ENCODE results near the gene SPATA13.
"Not testable (repeated sequence)": the region's sequence is repeated elsewhere in the genome, so short reads cannot be mapped to it uniquely, and the experiment has no call there.

Gene SPATA13
- total RNA-seq: 190 to 264 reads per million in 2 donors

DNA sequence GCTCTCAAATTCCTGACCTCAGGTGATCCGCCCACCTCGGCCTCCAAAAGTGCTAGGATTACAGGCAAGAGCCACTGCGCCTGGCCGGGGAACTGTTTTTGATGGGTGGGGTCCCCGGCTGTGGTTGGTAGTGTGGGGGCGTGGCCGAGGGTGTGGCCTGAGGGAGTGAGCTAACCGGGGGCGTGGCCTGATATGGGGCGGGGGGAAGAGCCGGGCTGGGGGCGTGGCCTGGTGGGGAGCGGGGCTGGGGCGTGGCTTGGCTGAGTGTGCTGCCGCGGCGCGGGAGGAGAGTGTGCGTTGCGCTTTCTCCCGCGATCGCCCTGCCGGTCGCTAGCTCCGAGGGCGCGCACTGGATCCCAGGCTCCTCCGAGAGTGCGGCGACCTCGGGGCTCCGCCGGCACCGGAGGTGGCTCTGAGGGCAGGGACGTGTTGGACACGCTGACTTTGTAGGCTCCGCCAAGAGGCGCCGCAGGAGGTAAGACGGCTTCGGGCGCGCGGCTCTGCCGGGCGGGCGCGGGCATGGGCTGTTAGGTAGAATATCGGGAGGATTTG is at the start of gene SPATA13:
Gene SPATA13 (plus strand): TSS at position 263 of the 552 bp plus-strand sequence. CDS start 62,210 bp downstream, outside the sequence.
- DNase-seq: peak; percentile 96

DNA sequence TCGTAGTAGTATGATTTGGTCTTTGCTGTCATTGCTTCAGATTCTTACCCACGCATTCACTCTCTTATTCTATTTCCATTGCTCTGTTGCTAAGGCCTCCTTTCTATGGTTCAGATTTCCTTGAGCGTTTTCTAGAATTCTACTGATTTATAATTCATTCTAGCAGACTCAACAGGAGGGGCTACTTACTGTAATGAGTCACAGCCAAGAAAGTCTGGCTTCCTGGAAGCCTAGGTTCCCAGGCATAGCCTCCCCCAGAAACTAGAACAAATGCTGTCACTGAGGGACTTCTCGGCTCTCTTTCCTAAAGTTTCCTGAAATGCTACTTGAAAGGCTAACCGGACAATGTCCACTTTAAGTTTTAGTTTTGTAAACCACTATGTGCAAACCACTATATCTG is 47.7 kb upstream of the SPATA13 start:
- DNase-seq: no peak

DNA sequence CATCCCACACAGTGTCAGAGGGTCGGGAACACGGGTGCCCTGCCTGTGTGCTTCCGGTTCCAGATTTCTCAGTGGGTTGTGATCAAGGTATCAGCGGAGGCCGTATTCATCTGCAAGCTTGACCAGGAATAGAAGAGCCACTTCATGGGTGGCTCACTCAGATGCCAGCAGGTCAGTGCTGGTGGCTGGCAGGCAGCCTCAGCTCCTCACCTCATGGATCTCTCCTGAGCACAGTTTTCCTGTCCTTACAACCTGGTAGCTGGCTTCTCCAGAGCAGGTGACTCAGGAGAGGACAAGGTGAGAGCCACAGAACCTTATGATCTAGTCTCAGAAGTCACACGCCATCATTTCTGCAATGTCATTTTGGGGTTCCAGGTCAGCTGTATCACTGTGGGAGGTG is 44.8 kb upstream of the SPATA13 start:
- DNase-seq: no peak

DNA sequence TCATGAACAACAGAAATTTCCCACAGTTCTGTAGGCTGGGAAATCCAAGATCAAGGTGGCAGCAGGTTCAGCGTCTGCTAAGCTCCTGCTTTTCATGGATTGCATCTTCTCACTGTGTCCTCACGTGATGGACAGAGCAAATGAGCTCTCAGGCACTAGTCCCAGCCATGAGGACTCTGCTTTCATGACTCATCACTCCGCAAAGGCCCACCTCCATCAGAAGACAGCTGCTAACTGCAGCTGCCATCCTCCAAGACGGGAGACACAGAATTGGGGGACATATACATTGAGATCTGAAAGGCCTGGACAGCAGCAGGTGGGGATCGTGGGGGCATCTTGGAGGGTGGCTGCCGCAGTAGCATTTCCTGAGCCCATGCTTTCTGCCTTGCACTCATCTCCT is 44.4 kb upstream of the SPATA13 start:
- no peak for DNase-seq

DNA sequence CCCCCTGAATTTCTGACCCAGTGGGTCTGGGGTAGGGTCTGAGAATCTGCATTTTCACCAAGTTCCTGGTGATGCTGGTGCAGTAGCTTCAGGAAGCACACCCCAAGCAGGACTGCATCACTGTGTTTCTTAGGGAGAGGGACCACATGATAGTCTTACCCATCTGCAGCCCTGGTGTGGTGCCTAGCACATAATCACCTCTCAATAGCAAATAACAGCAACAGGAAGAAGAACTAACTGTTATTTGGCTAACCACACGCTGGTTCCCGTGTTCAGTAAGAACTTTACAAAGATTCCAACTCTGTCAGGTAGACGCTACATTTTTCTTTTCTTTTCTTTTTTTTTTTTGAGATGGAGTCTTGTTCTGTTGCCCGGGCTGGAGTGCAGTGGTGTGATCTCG is 41.9 kb upstream of the SPATA13 start:
- no peak for DNase-seq

DNA sequence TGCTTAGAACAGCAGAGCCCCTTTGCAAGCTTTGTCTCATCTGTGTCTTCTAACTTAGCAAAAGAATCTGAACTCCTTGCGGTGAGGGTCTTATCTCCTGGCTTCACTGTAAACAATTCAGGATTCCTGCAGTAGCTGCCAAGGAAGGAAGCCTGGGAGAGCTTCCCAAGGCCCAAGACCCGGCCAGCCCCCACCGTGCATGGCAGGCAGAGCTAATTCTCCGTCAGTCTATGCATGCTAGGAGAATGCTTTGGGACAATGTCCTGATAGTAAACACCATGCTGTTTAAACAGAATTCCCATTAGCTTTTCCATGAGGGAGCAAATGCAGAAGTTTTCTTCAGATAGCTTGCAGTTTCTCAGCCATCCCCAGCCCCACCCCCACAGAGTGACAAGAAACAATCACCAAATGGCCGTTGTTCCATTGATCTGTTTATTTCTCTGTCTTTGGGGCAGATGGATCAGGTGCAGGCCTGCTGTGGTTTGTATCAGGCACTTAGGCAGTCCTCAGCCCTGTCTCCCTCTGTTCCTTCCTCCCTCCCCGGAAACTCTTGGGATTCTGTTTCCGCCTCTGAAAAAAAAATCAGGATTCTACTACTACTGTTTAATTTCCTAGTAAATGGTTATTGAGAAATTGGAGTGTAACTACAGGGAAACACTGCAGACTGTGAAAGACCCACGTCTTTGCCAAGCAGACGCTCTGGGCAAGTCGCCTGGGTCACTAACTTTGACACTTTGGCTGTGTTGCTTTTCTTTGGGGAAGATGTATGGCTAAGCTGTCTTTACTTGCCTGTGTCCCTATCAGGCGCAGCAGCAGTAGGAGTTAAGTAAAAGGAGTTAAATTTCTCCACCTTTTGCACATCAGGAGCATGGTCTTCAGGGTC is 40.7 kb upstream of the SPATA13 start:
- no peak for DNase-seq

GRCh38 chr13:24122045-24122444 is 38.5 kb upstream of the SPATA13 start:
- DNase-seq: not testable (repeated sequence)

- no peak for DNase-seq
These were observed 38.0 kb upstream of the SPATA13 start for GRCh38 chr13:24122569-24122968.

- no peak for DNase-seq
These were observed 36.8 kb upstream of the SPATA13 start for GRCh38 chr13:24123761-24124160.

- no peak for DNase-seq
These were observed 35.6 kb upstream of the SPATA13 start for GRCh38 chr13:24124789-24125476.

- DNase-seq: no peak
These were observed 33.3 kb upstream of the SPATA13 start for GRCh38 chr13:24127116-24127631.

- no peak for DNase-seq
These were observed 32.4 kb upstream of the SPATA13 start for GRCh38 chr13:24128112-24128511.

GRCh38 chr13:24128962-24129361 is 31.6 kb upstream of the SPATA13 start:
- no peak for DNase-seq

DNA sequence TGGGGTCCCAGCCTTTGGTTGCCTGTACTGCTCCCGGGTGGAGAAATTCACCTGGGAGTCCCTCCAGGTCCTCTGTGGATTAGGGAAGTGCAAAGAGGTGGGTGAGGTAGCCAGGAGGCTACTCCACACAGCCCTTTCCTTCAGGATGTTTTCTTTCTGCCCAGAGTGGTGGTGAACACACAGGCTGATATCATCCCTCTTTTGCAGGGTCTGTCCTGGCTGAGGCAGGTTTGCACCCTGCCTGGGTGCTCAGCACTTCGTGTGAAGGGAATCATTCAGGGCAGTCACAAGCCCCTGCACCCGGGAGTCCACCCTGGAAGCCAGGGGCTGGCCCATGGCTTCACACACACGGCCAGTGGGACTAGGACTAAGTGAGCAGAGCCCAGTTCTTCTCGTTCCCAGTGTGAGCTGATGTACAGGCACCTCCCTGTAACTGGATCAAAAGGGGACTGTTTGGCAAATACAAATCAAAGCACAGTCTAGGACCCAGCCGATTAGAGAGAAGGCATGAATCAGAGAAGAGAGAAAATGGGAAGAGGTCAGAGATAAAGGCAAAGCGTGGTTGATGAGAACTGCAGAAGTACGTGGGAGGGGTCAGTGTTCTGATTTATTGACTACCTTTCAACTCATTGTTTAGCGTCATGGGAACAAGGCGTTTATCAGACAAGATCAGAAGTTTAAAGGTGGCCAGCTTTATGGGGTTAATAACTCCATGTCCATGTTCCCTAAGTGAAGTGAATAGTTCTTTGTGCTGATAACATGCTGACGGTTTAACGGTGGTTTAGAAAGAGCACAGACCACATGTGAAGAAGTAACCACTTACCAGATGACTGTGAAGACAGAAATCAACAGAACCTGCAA is 30.4 kb upstream of the SPATA13 start:
- DNase-seq: no peak

DNA sequence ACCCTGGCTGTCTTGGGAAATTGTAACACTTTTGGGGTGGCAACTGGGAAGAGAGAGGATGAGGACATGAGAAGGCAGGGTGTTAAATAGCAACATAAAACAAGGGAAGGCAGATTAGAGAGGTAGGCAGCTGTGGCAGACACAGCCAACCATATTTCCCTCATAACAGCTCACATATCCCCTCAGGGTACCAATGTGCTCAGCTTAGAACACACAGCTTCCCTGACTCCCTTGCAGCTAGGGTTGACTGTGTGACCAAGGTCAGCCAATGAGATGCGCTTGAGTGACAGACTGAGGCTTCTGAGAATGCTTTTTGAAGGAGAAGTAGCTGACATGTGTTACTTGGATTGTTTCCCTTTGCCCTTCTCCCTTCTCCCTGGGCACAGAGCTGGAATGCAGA is 28.8 kb upstream of the SPATA13 start:
- DNase-seq: no peak

DNA sequence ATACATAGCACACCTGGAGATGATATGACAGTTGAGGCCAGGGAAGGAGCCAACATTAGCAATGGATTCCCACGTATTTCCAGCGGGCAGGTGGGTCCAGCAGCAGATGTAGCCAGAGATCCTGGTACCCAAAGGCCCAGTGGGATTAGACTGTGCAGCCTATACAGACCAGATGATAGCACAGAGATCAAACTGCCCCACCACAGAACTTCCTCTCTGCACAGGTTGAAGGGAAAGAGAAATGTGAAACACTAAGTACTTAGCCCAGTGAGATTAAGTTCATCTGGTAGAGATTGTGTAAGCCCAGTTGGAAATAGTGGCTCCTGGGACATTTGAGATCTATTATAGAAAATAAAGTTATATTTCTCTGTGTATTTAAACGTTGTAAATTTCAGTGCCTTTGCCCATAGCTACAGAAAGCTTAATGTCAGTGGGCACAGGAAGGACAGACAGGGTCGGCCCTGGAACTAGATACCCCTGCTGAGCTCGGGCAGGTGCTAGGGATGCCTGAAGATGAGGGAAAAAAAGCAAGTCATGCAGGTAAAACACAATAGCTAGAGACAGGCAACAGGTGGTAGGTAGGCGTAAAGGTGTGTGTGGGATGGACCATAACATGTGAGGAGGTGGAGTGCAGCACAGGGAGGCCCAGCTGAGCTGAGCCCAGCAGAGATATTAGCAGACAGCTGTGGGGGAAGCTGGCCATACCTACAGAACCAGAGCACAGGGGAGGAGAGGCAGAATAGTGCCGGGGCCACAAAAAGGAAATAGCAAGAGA is 27.3 kb upstream of the SPATA13 start:
- DNase-seq: no peak

- DNase-seq: no peak
These were observed 26.3 kb upstream of the SPATA13 start for GRCh38 chr13:24134231-24134630.

DNA sequence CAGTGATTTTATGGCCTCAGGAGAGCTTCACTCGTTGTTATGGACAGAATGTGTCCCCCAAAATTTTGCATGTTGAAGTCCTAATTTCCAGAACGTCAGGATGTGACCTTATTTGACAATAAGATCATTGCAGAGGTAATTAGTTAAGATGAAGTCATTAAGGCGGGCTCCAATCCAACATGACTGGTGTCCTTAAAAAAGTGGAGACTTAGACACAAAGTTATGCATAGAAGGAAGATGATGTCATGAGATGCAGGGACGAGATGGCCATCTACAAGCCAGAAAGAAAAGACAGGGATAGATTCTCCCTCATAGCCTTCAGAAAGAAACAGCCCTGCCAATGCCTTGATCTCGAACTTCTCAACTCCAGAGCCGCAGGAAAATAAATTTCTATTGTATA is 25.8 kb upstream of the SPATA13 start:
- DNase-seq: no peak

GRCh38 chr13:24135674-24136300 is 24.7 kb upstream of the SPATA13 start:
- DNase-seq: no peak

GRCh38 chr13:24138911-24139310 is 21.6 kb upstream of the SPATA13 start:
- no peak for DNase-seq

GRCh38 chr13:24141333-24141910 is 19.1 kb upstream of the SPATA13 start:
- DNase-seq: no peak

Measured in T-helper 9 cell (primary cell).